ENCODE results near the gene SLC12A2.

DNA sequence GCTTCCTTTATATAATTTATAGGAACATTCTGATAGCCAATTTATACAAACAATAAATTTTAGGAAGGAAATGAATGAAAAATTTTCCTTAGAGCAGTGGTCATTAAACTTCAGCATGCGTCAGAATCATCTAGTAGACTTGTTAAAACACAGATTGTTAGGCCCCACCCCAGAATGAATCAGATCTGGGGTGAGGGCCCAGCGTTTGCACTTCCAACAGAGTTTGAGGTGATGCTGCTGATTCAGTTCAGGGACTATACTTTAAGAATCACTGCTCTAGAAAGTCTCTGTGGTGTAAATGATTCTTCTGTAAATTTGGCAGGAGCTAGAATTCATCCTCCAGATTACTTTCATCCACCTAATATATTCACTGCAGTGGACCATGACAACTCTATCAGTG is 80.4 kb downstream of the SLC12A2 start:
- TF ChIP-seq, protein P1, sequence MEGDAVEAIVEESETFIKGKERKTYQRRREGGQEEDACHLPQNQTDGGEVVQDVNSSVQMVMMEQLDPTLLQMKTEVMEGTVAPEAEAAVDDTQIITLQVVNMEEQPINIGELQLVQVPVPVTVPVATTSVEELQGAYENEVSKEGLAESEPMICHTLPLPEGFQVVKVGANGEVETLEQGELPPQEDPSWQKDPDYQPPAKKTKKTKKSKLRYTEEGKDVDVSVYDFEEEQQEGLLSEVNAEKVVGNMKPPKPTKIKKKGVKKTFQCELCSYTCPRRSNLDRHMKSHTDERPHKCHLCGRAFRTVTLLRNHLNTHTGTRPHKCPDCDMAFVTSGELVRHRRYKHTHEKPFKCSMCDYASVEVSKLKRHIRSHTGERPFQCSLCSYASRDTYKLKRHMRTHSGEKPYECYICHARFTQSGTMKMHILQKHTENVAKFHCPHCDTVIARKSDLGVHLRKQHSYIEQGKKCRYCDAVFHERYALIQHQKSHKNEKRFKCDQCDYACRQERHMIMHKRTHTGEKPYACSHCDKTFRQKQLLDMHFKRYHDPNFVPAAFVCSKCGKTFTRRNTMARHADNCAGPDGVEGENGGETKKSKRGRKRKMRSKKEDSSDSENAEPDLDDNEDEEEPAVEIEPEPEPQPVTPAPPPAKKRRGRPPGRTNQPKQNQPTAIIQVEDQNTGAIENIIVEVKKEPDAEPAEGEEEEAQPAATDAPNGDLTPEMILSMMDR (IDR thresholded peaks at IDR 0.05) = no peak
- no peak for TF ChIP-seq POLR2A (IDR thresholded peaks at IDR 0.05)

All from uterus (tissue), 2 donors.